ENCODE results near the gene NOA1. TPM values are rescaled to one million over a fixed set of nuclear protein-coding genes. Genes with fewer than 3 reads are reported as not detected.

Gene NOA1
- 10 to 100 TPM; 23.3 to 25.0 (median 24.3) TPM for total RNA-seq

GRCh38 chr4:56977321-56978012 is at the start of gene NOA1:
Gene NOA1, minus strand, starts transcription at chr4:56977606. Its CDS starts 21 bp downstream, at chr4:56977585.
- Mint-ChIP-seq H3K36me3 (ENCODE audit: insufficient read depth) (peaks cover 26% of the 10 kb centered on the region), H3K9me3 (no peaks in the 10 kb centered on the region), H3K4me1 (ENCODE audit: low read depth) (peaks cover 59% of the 10 kb centered on the region), H3K4me3 (peak within 1 kb of the TSS; percentile 99), H3K27me3 (ENCODE audit: low read depth) (no peaks in the 10 kb centered on the region)
- peak; percentile 97 for DNase-seq
- peak; percentile 85 to 86 for ATAC-seq

GRCh38 chr4:57023104-57023503 is 45.7 kb upstream of the NOA1 start:
- no peak overlapping the region for H3K4me3 Mint-ChIP-seq
- ATAC-seq (no peak), DNase-seq (no peak)
- H3K36me3 Mint-ChIP-seq (ENCODE audit: insufficient read depth): peaks cover 53% of the 10 kb centered on the region
- H3K4me1 Mint-ChIP-seq (ENCODE audit: low read depth): peaks cover 2% of the 10 kb centered on the region
- no peaks in the 10 kb centered on the region for H3K9me3 Mint-ChIP-seq
- no peaks in the 10 kb centered on the region for H3K27me3 Mint-ChIP-seq (ENCODE audit: low read depth)

GRCh38 chr4:57020467-57021101 is 43.2 kb upstream of the NOA1 start:
- no peak for ATAC-seq
- Mint-ChIP-seq H3K36me3 (ENCODE audit: insufficient read depth) (peaks cover 62% of the 10 kb centered on the region), H3K9me3 (no peaks in the 10 kb centered on the region), H3K27me3 (ENCODE audit: low read depth) (no peaks in the 10 kb centered on the region), H3K4me1 (ENCODE audit: low read depth) (peaks cover 2% of the 10 kb centered on the region), H3K4me3 (no peak overlapping the region)
- no peak for DNase-seq

- no peaks in the 10 kb centered on the region for H3K27me3 Mint-ChIP-seq (ENCODE audit: low read depth)
- H3K36me3 Mint-ChIP-seq (ENCODE audit: insufficient read depth): peaks cover 56% of the 10 kb centered on the region
- peaks cover 2% of the 10 kb centered on the region for H3K4me1 Mint-ChIP-seq (ENCODE audit: low read depth)
- DNase-seq: no peak
- H3K4me3 Mint-ChIP-seq: no peak overlapping the region
- ATAC-seq: no peak
- no peaks in the 10 kb centered on the region for H3K9me3 Mint-ChIP-seq
These were observed 41.6 kb upstream of the NOA1 start for GRCh38 chr4:57018980-57019379.

- DNase-seq: no peak
- Mint-ChIP-seq H3K27me3 (ENCODE audit: low read depth) (no peaks in the 10 kb centered on the region), H3K36me3 (ENCODE audit: insufficient read depth) (peaks cover 38% of the 10 kb centered on the region), H3K4me3 (no peak overlapping the region), H3K9me3 (no peaks in the 10 kb centered on the region), H3K4me1 (ENCODE audit: low read depth) (peaks cover 6% of the 10 kb centered on the region)
- ATAC-seq: no peak
These were observed 36.2 kb upstream of the NOA1 start for GRCh38 chr4:57013543-57014120.

GRCh38 chr4:56999751-57000150 is 22.3 kb upstream of the NOA1 start:
- H3K36me3 Mint-ChIP-seq (ENCODE audit: insufficient read depth): peaks cover 42% of the 10 kb centered on the region

DNA sequence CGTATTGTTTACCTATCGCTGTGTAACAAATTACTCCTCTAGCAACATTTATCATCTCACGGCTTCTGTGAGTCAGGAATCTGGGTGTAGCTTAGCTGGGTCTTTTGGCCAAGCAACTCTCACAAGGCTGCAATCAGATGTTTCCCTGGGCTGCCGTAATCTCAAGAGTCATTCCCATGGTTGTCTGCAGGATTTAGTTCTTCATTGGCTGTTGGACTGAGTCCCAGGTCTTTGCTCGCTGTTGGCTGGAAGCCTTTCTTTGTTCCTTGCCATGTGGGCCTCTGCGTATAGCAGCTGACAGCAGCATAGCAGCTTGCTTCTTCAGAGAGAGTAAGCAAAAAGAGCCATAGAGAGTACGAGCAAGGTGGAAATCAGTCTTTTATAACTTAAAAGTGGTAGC is 18.1 kb upstream of the NOA1 start:
- no peak overlapping the region for H3K4me3 Mint-ChIP-seq

More at GRCh38 chr4:56999751-57000150, 22.3 kb upstream of the NOA1 start:
- no peaks in the 10 kb centered on the region for H3K9me3 Mint-ChIP-seq
- no peaks in the 10 kb centered on the region for H3K27me3 Mint-ChIP-seq (ENCODE audit: low read depth)
- DNase-seq: no peak
- peaks cover 2% of the 10 kb centered on the region for H3K4me1 Mint-ChIP-seq (ENCODE audit: low read depth)
- H3K4me3 Mint-ChIP-seq: no peak overlapping the region
- no peak for ATAC-seq

DNA sequence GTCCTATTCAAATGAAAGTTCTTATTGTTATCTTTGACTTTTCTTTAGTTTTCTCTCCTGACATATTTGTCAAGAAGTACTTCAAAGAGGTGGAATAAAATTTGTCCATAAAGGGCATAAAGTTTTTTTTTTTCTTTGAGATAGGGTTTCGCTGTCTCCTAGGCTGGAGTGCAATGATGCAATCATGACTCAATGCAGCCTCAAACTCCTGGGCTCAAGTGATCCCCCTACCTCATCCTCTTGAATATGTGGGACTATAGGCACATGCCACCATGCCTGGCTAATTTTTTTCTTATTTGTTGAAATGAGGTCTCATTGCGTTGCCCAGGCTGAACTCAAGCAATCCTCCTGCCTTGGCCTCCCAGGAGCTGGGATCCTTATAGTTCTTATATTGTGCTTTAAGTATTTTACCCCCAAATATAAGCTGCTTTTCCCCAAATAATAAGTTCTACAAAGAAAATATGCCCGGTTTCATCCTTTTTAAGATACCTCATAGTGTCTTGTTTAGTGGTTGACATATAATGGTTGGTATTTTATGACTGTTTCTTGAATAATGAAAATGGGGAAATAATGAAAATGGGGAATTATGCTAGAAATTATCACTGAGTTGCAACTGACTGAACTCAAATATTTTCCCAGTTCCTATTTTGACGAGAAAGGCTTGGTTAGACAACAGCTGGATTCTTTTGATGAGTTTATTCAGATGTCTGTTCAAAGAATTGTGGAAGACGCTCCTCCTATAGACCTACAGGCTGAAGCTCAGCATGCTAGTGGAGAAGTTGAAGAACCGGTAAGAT is 12.9 kb upstream of the NOA1 start:
- Mint-ChIP-seq H3K36me3 (ENCODE audit: insufficient read depth) (peaks cover 49% of the 10 kb centered on the region), H3K4me1 (ENCODE audit: low read depth) (peaks cover 37% of the 10 kb centered on the region), H3K9me3 (no peaks in the 10 kb centered on the region), H3K4me3 (no peak overlapping the region), H3K27me3 (ENCODE audit: low read depth) (no peaks in the 10 kb centered on the region)
- ATAC-seq (no peak), DNase-seq (no peak)

More for the DNA sequence above, 18.1 kb upstream of the NOA1 start:
- Mint-ChIP-seq H3K4me1 (ENCODE audit: low read depth) (peaks cover 13% of the 10 kb centered on the region), H3K9me3 (no peaks in the 10 kb centered on the region), H3K27me3 (ENCODE audit: low read depth) (no peaks in the 10 kb centered on the region), H3K36me3 (ENCODE audit: insufficient read depth) (peaks cover 48% of the 10 kb centered on the region)
- ATAC-seq (no peak), DNase-seq (no peak)

DNA sequence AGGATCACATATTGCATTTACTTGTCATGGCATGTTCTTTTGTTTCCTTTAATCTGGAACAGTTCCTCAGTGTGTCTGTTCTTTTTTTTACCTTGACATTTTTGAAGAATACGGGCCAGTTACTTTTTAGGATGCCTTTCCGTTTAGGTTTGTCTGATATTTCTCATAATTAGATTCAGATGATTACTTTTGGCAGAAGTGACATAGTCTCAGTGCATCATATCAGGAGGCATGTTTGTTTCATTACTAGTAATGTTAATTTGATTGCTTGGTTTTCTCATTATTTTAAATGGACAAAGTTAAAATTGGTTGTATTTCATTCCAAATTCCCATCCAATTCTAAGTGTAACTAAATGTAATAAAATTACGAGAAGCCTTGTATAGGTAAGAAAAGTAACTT is 9.5 kb upstream of the NOA1 start:
- ATAC-seq (no peak), DNase-seq (no peak)

DNA sequence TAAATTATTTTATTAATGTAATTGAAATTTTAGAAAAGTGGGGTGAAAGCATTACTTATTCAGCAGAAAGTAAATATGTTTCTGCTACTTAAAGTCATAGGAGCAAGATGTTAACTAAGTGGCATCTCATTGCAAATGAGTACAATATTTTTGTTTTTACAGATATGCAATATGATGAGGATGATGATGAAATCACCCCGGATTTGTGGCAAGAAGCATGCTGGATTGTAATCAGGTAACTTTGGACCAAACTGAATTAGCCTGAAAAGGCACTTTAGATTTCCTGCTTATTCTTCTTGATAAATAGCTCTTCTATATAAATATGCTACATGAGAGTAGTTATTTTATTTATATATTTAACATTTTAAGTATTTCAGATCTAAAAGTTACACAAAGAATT is 8.8 kb upstream of the NOA1 start:
- H3K36me3 Mint-ChIP-seq (ENCODE audit: insufficient read depth): peaks cover 35% of the 10 kb centered on the region
- H3K4me1 Mint-ChIP-seq (ENCODE audit: low read depth): peaks cover 60% of the 10 kb centered on the region
- H3K9me3 Mint-ChIP-seq: no peaks in the 10 kb centered on the region
- no peak overlapping the region for H3K4me3 Mint-ChIP-seq
- ATAC-seq (no peak), DNase-seq (no peak)
- no peaks in the 10 kb centered on the region for H3K27me3 Mint-ChIP-seq (ENCODE audit: low read depth)

More for the DNA sequence above, 9.5 kb upstream of the NOA1 start:
- Mint-ChIP-seq H3K4me3 (no peak overlapping the region), H3K4me1 (ENCODE audit: low read depth) (peaks cover 59% of the 10 kb centered on the region), H3K27me3 (ENCODE audit: low read depth) (no peaks in the 10 kb centered on the region), H3K36me3 (ENCODE audit: insufficient read depth) (peaks cover 38% of the 10 kb centered on the region), H3K9me3 (no peaks in the 10 kb centered on the region)

GRCh38 chr4:56981795-56982201 is 4.4 kb upstream of the NOA1 start:
- ATAC-seq (no peak), DNase-seq (no peak)
- Mint-ChIP-seq H3K4me3 (peak overlapping the region; percentile 99), H3K4me1 (ENCODE audit: low read depth) (peaks cover 56% of the 10 kb centered on the region), H3K36me3 (ENCODE audit: insufficient read depth) (peaks cover 8% of the 10 kb centered on the region), H3K9me3 (no peaks in the 10 kb centered on the region), H3K27me3 (ENCODE audit: low read depth) (no peaks in the 10 kb centered on the region)

- peaks cover 60% of the 10 kb centered on the region for H3K4me1 Mint-ChIP-seq (ENCODE audit: low read depth)
- H3K36me3 Mint-ChIP-seq (ENCODE audit: insufficient read depth): peaks cover 10% of the 10 kb centered on the region
- H3K27me3 Mint-ChIP-seq (ENCODE audit: low read depth): no peaks in the 10 kb centered on the region
- H3K4me3 Mint-ChIP-seq: peak overlapping the region; percentile 99
- ATAC-seq (no peak), DNase-seq (peak; percentile 13)
- H3K9me3 Mint-ChIP-seq: no peaks in the 10 kb centered on the region
These were observed 2.1 kb upstream of the NOA1 start for GRCh38 chr4:56979421-56980072.

- Mint-ChIP-seq H3K4me1 (ENCODE audit: low read depth) (peaks cover 57% of the 10 kb centered on the region), H3K36me3 (ENCODE audit: insufficient read depth) (peaks cover 13% of the 10 kb centered on the region), H3K4me3 (peak within 1 kb of the TSS; percentile 99), H3K27me3 (ENCODE audit: low read depth) (no peaks in the 10 kb centered on the region), H3K9me3 (no peaks in the 10 kb centered on the region)
- DNase-seq (peak; percentile 75), ATAC-seq (peak; percentile 27 to 29)
These were observed 1.4 kb upstream of the NOA1 start, which contains the start of gene POLR2B for GRCh38 chr4:56978750-56979303. Gene POLR2B, plus strand, starts transcription at chr4:56978896. Its CDS starts 90 bp downstream, at chr4:56978986.
